GM12891 (cell line): ENCODE measurements around the gene CAPS.

Experiments used
- PAX5 ChIP-seq: IDR thresholded peaks from 2 replicates; pipeline ENCODE4 v1.6.1; 2011; ENCODE audit warnings: low read length, moderate library complexity, mild to moderate bottlenecking; ENCODE audit not compliant: insufficient read depth, severe bottlenecking
- POLR2A ChIP-seq: IDR thresholded peaks from 2 replicates; pipeline ENCODE4 v1.6.1; 2011; ENCODE audit warnings: low read depth, low read length, control low read depth
- POLR2AphosphoS5 ChIP-seq: IDR thresholded peaks from 2 replicates; pipeline ENCODE4 v1.6.1; 2011; ENCODE audit warnings: low read depth, low read length, control low read depth
- TAF1 ChIP-seq: IDR thresholded peaks from 2 replicates; pipeline ENCODE4 v1.6.1; 2011; ENCODE audit warnings: low read depth, low read length, control low read depth

DNA sequence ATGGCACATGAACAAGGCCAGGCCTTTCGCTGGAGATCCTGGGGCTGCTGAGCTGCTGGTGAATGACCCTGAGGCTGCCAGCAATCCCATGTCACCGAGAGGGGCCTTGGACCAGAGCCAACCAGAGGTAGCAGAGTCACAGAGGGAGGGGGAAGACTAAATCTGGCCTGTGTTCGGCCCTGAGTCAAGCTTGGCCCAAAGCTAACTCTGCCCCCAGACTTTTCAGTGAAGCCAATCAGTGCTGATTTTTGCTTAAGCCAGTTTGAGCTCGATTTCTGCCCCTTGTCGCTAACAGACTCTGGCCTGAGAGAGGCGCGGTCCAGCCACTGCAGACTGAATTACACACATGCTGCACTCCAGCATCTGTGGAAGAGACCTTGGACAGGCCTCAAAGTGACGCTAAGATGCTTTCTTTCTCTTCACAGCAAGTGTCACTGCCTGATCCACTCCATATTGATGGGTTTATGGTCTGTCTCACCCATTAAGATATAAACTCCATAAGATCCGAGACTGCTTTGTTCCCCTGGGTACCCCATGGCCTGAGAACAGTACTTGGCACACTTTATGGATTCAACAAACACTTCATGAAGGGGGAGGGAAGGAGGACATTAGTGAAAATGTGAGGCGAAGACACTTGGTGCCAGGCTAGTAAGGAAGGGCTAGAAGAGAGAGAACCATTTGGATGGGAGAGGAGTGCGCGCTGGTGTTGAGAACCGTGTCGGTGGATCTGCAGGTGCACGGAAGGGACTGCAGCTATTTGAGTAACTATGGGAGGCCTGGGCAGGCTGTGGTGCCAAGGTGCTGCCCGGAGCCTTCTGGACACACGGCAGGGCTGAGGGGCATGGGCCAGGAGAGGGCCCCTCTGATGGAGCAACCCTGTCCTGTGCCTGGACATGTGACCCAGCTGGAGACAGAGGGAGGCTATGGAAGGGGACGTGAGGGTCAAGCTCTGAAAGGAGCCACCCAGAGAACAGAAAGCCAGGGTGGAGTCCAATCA lies 46.2 kb downstream of the CAPS start:
- no peak for TF ChIP-seq POLR2A
- no peak for TF ChIP-seq POLR2AphosphoS5
- no peak for TF ChIP-seq TAF1
- no peak for TF ChIP-seq PAX5
